GM12865 (cell line): Measurements from ENCODE around the gene CCNL2.
"Not testable (repeated sequence)": the region's sequence is repeated elsewhere in the genome, so short reads cannot be mapped to it uniquely, and the experiment has no call there.

Experiments
- DNase-seq: peaks from one replicate; pipeline ENCODE4 v3.0.0; 2010; ENCODE audit warnings: low read depth
- H3K4me3 ChIP-seq: 2 replicates; pipeline ENCODE4 v1.5.1; 2011; ENCODE audit warnings: mild to moderate bottlenecking, low read depth, low read length, control low read depth
- TF ChIP-seq, protein P1 (sequence below): IDR thresholded peaks from 2 replicates; pipeline ENCODE4 v1.5.1; 2011; ENCODE audit warnings: low read length, control low read depth, low read depth, inconsistent platforms; ENCODE audit not compliant: insufficient read depth; ENCODE audit errors: missing control alignments

The CCNL2 gene

DNA sequence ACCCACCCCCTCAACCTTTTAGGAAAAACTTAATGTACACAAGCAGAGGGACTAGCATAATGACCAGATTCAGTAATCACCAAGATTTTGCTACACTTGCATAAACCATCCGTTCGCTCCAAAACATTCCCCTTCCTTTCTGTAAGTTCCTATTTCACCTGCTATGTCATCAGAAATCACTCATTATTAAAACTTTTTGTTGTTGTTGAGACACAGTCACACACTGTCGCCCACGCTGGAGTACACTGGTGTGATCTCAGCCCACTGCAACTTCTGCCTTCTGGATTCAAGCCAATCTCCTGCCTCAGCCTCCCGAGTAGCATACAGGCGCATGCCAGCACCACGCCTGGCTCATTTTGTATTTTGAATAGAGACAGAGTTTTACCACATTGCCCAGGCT is 4.5 kb upstream of the CCNL2 start:
- H3K4me3 ChIP-seq, result no peak overlapping the region
- TF ChIP-seq, protein P1, sequence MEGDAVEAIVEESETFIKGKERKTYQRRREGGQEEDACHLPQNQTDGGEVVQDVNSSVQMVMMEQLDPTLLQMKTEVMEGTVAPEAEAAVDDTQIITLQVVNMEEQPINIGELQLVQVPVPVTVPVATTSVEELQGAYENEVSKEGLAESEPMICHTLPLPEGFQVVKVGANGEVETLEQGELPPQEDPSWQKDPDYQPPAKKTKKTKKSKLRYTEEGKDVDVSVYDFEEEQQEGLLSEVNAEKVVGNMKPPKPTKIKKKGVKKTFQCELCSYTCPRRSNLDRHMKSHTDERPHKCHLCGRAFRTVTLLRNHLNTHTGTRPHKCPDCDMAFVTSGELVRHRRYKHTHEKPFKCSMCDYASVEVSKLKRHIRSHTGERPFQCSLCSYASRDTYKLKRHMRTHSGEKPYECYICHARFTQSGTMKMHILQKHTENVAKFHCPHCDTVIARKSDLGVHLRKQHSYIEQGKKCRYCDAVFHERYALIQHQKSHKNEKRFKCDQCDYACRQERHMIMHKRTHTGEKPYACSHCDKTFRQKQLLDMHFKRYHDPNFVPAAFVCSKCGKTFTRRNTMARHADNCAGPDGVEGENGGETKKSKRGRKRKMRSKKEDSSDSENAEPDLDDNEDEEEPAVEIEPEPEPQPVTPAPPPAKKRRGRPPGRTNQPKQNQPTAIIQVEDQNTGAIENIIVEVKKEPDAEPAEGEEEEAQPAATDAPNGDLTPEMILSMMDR, result no peak

DNA sequence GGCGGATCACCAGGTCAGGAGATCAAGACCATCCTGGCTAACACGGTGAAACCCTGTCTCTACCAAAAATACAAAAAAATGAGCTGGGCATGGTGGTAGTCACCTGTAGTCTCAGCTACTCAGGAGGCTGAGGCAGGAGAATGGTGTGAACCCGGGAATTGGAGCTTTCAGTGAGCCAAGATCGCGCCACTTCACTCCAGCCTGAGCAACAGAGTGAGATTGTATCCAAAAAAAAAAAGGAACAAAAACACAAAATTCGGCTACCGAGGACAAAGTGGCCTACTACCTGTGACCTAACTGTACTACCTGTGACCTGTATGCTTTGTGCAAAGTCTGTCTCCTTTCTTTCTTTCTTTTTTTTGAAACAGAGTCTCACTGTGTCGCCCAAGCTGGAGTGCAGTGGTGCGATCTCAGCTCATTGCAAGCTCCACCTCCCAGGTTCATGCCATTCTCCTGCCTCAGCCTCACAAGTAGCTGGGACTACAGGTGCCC is 3.8 kb upstream of the CCNL2 start:
- not testable (repeated sequence) for H3K4me3 ChIP-seq, DNase-seq

More for the DNA sequence above, 4.5 kb upstream of the CCNL2 start:
- DNase-seq, result no peak

DNA sequence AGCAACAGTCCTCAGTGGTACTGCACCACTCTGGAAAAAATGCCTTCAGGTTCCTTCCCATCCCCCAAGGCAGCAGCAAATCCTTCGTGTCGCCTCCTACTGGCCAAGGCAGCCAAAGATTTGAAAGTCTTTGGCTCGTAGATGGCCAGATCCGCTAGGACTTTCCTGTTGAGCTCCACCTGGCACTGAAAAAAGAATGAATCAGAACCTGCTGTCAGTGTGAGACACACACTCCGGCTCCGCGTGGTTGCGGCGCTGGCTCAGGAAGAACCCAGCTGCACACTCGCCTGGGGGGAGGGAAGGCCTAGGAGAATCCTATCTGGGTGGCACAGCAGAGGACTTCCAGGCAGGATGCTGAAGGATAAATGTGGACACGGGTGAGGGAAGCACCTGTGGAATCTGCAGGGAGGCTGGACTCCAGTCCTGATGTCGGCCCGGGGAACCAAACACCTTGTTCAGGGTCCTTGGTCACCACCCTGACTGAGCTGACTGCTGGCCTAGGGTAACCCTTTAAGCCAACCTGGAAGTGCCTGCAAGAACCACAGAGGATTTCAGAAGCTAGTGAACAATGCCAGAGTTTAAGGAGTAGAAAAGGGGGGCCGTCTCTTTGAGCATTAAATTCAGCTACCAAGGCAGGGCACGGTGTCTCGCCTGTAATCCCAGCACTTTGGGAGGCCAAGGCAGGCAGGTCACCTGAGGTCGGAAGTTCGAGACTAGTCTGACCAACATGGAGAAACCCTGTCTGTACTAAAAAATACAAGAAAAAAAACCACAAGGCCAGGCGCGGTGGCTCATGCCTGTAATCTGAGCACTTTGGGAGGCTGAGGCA is 3.2 kb upstream of the CCNL2 start:
- DNase-seq, result peak; percentile 64
- TF ChIP-seq, protein P1, result peak; percentile 76
- no peak overlapping the region for H3K4me3 ChIP-seq

DNA sequence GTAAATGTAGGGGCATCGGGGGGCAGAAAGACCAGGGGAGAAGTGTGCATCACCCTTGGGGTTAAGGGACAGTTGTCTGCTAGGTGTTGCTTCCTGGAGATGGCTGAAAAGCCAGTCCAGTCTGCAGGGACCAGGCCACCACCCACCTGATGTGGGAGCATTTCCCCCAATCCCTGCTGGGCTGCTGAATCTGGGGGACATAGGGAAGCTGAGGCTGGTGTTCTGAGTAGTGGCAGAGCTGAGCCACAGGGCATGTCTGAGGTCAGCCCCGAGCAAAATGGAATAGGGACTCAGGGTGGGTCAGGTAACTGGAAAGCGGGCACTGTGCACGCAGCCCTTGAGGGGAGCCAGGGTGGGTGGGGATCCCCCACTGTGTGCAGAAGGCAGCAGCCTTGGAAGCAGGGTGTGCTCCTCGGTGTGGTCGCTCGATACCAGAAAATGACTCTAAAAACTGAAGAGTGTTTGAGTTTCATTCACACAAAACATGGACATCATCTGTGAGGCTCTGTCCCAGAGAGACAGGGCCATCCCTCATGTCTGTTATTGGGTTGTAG is 2.4 kb upstream of the CCNL2 start:
- no peak for DNase-seq
- TF ChIP-seq, protein P1, result no peak
- no peak overlapping the region for H3K4me3 ChIP-seq

DNA sequence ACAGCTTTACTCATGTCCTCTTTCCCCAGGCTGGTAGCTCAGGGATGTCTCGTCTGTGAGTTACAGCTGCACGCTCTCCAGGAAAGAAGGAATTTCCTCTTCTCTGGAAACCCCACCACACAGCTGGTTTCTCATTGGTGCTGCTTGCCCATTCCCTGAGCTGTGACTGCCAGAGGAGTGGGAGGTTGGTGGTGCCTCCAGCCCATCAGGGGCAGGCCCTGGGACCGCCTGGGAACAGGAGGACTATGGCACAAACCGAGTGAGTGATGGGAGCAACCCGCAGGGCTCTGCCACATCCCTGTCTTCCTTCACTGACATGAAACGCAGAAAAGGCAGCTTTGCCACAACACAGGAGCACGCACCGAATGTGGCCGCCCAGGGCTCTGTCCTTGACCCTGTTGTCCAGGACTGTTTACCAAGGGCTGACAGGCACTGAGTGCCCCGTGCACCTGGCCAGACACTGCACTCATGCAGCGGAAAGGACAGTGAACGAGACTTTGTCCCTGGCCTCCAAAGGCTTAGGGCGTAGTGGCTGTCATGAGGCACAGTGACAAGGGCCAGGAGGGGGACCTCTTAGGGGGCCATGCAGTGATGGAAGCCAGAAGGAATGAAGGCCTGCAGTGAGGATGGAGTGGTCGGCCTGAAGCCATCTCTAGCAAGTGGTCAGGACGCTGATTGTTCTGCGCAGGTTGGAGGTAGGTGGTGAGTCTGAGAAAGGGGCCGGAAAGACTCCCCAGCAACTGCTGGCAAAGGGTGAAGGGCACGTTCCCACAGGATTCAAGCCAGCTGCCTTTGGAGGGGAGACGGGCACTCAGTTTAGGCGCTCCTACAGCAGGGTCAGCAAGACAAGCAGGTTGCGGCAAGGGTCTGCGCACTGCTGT is 1.7 kb upstream of the CCNL2 start:
- no peak for DNase-seq
- TF ChIP-seq, protein P1, result no peak
- peak overlapping the region; percentile 81 for H3K4me3 ChIP-seq

DNA sequence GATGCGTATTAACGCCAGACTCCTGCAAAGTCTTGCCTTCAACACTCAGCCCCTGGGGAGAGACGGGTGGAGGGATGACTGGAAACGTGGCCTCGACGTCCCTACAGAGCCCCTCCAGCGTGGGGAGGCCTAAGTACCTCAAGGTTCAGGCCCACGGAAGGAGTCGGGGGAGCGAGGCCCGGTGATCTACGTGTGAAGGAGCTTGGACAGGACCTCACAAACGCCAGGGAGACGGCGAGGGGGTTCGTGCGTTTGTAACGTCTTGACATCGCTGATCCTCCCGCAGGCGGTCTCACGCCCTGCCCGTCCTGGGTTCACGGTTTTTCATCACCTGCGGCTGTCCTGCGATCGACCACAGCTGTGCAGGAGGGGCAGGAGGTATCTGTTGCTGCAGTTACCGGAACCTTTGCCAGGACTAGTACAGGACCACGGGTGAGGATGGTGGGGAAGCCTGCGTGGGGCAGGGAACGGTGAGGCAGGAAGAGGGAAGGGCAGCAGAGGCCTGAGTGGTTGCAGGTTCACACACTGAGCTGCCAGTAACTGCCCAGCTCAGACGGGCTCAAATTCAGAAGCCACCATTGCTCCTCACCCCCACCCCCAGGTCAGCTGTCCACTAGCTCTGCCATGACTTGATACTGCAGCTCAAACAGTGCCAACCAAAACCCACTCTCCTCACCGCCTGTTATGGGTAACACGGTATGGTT is 889 bp upstream of the CCNL2 start:
- TF ChIP-seq, protein P1, result no peak
- H3K4me3 ChIP-seq, result peak overlapping the region; percentile 81
- peak; percentile 57 for DNase-seq
